Suppressor macrophage treated with lipopolysaccharide for 1 hour (primary cell): ENCODE measurements around the gene WDFY3.

Experiments
- DNase-seq, 3 donors: peaks; one replicate each; pipeline ENCODE4 v3.0.0-alpha.2; 2020 to 2022

WDFY3 gene

DNA sequence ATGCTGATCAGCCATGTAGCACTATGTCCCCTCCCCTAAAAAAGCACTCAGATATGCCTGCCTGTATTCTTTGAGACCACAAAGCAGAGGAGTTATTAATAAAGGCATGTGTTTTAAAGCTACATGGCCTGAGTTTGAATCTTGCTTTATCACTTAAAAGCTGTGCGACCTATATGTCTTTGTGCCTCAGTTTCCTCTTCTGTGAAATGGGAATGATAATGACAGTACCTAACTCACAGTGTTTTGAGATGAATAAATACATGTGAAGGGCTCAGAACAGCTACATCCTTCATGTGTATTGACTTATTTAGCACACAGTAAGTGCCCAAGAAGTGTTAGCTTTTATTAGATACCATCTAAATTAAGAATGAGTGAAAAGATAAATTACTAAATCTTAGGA is 180.0 kb downstream of the WDFY3 start:
- no peak for DNase-seq

DNA sequence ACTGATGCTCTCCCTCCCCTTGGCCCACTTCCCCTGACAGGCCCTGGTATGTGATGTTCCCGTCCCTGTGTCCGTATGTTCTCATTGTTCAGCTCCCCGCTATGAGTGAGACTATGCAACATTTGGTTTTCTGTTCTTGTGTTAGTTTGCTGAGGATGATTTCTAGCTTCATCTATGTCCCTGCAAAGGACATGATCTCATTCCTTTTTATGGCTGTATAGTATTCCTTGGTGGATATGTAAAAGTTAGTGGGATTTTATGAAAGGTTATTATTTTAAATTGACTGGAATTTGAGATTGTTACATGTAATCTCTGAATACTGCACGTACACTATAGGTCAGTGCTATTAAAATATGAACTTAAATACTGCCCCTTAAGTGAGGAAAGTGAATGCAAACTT is 184.0 kb downstream of the WDFY3 start:
- DNase-seq, result no peak

DNA sequence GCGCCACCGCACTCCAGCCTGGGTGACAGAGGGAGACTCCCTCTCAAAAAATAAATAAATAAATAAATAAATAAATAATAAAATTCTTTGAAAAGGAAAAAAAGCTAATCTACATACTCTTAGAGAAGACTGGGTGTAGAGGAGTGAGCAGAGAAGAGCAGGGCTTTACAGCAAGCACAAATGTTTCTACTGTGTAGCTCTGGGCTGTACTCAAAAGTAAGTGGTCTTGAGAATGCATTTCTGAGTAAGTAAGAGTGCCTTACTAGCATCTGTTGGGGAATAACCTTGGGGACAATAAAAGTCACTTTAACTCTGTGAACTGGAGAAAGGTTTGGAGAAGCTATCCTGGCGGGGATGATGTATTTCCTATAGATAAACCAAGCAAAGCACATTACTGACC is 185.8 kb downstream of the WDFY3 start:
- no peak for DNase-seq

DNA sequence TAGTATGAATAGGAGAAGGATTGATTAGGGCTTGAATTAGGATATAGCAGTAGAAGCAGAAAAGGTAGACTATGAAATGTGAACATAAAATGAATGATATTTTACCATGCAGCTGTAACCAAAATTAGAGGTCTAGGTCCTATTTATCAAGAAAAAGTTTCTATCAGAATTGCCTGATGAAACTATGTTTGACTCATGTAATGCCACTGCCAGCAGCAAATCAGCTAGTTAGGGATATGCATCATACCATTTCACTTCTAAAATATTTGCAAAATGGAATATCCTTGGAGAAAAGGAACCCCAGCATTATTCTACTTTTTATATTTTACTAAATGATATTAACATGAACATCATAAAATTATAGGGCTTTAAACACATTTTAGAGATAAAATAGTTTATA is 188.4 kb downstream of the WDFY3 start:
- DNase-seq, result no peak

DNA sequence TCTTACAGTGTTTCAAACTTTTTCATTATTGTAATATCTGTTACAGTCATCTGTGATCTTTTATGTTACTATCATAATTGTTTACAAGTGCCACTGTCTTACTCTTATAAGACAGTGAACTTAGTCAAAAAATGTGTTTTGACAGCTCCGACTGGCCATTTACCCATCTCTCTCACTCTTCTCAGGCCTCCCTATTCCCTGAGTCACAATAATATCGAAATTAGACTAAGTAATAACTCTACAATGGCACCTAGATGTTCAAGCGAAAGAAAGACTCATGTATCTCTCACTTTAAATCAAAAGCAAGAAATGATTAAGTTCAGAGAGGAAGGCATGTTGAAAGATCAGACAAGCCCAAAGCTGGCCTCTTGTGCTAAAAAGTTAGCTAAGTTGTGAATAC is 199.3 kb downstream of the WDFY3 start:
- DNase-seq, result no peak

DNA sequence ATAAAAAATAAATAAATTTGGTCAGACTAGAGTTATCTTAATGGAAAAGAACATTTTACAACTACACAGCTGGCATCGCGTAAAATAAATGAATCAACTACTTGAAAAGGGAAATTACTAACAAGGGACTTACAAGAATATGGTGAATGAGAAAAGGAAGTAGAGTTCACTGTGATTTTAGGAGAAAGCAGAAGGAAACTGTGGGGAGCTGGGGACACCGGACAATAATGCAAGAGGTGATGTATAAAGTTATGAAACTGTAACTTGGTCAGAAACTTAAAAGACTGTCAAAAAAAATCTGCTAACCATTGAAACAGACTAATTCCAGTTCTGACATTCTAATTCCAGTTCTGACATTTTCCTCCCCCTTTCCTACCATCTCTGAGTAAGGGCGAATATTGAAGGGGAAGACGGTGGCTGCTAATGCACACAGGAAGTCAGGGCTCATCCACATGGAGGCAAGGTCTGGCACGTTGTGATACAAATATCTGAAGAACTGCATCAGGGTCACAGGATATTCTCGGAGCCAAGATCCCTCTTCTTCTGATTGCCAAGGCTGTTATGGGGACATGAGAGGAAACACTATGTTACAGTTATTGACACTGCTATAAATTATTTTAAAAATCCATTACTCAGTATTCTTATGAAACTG is 213.0 kb downstream of the WDFY3 start:
- DNase-seq, result peak; percentile 66 to 92 (median 84)

DNA sequence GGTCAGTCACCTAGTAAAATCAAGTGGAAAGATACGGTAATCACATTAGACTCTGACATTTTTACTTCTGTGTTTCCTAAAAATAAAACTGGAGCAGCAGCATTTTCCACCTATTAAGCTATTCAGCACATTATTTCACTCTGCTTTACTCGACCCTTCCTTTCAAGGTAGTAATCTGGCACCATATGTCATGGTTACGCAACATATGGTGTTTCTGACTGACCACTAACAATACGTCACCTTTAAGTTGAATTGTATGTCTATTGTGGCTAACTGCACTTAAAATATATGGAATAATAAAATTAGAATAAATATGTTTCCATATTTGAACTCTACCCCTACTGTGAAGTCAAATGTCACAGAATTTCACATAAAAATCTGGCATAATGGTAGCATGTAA is 214.8 kb downstream of the WDFY3 start:
- DNase-seq, result peak in 1 of 3 donors; percentile 17

DNA sequence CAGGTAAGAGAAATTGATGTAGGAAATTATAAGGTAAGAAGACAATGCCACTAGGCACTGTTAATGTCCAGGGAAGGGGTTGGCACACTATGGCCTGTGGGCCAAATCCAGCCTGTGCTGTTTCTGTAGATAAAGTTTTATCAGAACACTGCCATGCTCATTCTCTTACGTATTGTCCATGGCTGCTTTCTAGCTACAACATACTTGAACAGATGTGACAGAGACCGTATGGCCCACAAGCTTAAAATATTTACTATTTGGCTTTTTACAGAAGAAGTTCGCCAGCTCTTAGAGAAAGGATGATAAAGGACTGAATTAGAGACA is 215.6 kb downstream of the WDFY3 start:
- no peak for DNase-seq

DNA sequence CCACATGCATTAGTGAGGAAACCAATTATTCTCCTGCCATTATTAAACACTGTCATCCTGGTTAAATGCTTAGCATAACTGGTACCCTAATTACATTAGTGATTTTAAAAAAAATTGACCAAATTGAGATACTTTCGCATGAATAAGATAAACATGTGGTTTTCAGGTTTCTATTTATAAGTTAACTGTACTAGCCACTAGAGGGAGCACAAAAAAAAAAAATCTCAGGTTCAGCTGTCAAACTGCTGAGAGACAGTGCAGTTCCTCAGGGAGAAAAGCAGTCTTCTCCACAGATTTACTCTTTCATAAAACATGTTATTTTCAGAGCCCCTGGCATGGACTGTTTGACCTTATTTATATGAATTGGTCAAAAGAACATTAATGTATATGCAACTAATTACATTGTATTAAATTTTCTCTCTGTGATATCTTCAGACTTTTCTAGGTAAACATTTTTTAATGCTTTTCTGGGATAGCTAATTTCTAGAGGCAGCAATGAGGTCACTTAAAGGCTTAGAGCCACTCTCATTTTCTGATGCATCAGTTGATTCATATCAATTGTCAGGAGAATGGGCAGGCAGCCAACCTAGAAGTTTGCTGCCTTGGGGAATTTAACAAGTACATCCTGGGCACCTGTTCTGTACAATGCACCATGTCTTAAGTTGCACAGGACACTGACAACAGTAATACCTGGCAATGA is 216.1 kb downstream of the WDFY3 start:
- peak; percentile 53 to 75 (median 68) for DNase-seq

DNA sequence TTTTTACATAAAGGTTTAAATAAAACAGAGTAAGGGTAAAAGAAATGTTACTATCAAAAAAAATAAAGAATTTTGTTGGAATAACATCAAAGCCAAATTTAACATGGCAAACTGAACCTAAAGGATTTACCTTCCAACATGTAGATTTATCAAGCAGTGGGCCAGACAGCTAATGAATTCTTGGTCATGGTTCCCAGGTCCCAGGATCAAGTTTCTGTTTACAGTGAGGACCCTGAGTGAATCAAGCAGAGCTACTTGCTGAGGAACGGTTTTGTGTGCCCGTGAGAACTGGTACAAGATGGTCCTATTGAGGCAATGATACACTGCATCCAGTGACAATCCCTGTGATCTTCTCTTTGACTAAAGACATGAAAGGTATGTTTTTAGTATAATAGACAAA is 226.4 kb downstream of the WDFY3 start:
- DNase-seq, result no peak

DNA sequence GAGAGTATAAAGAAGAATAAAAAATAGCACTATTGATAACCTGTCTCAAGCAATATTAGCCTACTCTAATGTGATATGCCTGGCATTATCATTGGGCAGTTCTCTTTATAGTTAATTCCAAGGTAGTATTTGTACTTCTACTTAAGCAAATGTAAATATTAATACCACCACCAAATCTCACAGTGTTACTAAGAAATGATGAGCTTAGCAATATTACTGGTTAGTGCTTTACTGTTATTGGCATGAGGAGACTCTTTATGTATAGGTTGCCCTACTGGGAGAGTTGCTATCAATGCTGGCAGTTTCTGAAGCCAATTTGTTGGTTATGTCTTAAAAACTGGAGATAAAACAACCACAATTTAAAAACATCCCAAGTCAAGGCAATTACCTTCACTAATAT is 227.9 kb downstream of the WDFY3 start:
- no peak for DNase-seq

DNA sequence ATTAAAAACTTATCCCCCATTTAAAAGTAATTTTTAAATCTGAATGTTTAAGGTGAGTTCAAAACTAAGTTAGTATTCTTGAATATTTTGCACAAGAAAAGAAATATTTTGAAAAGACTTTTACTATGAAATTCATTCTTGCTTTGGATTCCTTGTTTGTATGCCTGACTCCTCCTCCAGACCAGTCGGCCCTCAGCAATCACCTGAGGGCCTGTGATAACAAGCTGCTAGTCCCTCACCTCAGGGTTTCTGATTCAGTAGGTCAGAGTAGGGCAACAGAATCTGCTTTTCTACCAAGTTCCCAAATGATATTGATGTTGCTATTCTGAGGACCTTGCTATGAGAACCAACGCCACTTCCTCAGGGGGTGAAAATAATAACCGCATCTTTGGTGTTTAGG is 228.8 kb downstream of the WDFY3 start:
- no peak for DNase-seq

DNA sequence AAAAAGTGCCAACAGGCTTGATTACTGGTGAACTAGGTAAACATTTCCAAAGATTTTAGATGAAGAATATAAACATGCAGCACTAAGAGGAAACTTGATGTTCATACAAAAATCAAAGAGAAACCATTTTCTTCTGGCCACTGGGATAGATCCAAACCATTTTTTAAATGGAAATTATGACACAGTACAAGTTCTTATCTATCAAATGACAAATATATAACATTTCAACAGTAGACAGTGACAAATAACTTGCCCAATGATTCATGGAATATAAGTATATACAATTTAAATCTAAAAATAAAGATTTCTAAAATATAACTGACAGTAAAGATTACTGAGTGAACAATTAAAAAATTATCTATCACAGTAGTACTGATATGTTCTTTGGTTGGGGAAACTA is 232.5 kb downstream of the WDFY3 start:
- DNase-seq, result no peak

DNA sequence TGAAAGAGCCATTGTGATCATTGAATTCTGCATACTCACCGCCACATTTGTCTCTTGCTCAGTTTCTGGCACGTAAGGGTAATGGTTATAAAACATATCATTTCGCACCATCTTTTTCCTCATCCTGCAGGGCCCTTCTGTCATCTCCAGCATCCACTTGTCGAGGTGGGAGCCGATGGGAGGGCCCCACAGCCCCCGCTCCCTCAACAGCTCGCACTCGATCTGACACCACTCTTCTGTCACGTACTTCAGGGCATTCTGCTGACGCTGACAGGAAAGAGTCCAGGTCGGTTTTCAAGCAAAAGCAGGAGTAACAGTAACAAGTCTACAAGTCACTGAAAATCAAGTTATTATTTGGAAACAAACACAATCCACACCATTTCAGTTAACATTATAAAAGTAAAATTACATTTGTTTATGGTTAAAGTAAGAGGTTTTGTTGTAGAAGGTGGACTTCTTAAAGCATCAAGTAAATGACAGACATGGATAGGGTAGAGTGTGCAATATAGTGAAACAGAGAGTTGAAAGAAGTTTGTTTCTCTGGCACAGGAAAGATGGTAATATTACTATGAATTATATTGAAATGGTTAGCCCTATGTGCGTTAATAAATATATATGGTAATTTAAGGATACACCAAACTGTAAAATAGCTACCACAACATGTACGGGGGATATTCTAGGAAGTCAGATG is 233.0 kb downstream of the WDFY3 start:
- no peak for DNase-seq

DNA sequence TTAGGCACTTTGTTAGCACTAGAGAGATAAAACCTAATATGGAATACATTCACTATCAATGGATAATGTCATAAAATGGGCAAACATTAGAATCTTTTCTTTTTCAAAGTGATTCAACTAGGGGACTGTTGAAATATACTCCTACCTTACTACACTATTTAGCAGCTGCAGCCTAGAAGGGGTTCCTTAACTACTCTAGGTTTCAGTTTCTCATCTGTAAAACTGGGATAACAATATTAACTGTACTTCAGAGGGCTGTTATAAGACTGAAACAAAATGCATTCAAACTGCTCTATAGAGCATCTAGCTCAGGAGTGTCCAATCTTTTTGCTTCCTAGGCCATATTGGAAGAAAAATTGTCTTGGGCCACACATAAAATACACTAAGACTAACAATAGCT is 236.1 kb downstream of the WDFY3 start:
- DNase-seq, result no peak

DNA sequence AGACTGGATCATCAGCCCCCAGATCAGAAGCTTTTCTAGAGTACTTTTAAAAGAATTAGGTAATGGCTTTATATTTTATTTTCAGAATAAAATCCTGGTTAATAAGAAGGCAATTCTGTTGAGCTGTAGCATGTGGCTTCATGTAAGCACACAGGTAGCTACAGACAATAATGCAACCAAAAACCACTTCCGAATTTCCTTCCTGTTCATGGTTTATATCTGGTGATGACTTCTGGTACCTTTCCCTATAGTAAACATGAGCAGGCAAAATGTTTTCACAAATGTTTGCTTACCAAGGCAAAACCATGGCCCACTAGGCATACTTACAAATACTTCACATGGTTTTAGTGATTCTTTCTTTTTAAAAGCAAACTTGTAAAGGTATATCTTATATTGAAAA is 239.0 kb downstream of the WDFY3 start:
- DNase-seq, result no peak

DNA sequence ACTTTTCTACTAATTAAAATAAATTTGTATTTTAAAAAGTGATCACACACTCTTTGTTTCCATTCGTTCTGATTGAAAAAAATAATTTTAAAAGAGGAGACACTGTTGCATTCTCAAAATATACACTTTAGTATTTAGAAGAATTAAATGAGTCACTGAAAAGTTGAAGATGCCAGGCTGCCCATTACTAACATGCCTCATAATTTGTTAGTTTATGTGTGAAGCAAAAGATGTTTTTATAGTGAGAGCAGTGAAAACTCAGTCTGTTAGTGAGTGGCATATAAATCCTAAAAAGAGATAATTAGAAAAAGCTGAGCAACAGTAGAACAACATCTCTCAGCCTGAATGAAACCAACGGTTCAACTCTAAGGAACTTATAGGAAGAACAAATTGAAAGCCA is 240.1 kb downstream of the WDFY3 start:
- no peak for DNase-seq

DNA sequence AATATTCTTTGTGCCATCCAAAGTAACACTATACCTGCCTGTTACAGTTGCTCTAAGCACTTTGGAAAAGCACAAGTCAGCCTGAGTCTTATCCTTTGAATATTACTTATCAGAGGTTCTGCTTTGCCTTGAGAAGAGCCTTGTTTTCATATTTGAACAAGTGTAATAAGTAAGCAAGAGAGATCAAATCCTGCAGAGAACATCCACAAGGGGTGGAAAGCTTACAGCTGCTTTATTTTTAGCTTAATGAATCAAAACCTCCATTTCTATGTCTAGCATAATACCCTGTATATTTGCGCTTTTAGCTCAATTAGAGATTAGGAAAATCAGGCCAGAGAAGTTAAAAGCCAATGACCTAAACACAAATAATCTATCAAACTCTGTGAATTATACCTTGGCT is 243.8 kb downstream of the WDFY3 start:
- no peak for DNase-seq

DNA sequence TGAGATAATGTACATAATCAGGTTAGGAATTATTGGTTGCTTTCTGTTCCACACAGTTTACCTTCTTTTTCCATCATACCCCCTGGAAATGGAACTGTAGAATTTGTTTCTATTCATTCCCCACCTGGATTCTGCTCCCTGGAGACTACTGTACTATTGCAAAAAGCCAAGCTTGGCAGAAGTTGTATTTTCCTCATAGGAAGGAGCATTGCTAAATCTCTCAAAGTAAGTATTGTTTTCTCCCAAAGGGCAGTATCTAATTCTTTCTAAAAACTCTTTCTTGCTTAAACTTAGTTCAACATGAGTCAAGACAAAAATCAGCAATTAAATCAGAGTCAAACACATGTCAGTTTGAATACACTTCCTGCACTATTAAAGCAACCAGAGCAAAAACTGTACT is 247.4 kb downstream of the WDFY3 start:
- no peak for DNase-seq

DNA sequence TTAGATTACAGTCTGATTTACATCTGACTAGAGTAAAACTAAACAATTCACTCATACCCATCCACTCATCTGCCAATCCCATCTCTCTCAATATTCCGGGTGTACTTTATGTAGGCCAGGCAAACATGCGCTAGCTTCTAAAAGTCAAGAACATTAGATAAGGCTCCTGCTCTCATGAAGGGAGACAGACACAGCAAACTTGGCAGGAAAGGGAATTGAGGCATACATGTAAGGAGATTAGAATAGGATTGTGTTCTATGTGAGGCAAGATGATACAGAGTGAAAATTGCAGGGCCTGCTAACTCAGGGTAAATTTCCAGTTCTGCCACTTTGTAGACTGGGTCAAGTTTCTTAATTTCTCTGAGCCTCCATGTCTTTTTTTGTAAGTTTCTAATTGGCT is 247.8 kb downstream of the WDFY3 start:
- DNase-seq, result no peak

DNA sequence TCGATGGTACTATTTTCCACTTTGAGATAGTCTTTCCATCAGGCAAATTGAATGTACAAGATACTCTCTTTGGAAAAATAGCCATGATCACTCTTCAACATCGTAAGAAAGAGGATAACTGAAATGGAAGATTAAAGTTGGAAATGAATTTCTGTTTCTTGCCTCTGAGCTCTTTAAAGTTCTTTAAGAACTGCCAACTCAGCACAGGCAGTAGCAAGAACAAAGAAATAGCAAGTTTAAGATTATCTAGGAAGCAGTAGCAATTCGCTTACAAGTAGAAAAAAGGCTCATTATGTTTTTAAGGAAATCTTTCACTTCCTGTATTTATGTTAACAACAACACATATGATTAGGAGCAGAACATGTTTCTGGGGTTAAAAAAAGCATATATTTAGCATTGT is 255.9 kb downstream of the WDFY3 start:
- DNase-seq, result no peak

DNA sequence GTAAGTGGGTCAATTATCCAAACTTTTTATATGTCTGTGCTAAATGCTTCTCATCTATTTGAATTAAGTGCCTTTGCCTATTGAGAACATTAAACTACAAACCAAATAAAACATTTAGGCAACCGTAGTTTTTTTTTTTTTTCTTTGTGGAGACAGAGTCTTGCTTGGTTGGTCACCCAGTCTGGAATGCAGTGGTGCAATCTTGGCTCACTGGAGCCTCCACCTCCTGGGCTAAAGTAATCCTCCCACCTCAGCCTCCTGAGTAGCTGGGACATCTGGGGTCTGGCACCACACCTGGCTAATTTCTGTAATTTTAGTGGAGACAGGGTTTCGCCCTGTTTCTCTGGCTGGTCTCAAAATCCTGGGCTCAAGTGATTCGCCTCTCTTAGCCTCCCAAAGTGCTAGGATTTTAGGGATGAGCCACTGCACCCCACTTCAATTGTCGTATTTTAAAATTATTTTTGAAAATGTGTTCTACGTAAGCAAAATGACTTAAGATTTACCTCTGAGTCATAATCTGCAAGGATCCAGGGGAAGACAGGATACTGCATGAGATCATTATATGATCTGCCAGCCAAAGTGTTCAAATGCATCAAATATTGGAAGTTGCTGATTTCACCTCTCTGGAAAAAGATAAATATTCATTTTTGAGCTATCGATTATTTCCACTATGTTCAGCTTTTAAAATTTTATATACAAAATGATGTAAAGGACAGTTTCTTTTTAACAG is 257.9 kb downstream of the WDFY3 start:
- DNase-seq, result no peak

DNA sequence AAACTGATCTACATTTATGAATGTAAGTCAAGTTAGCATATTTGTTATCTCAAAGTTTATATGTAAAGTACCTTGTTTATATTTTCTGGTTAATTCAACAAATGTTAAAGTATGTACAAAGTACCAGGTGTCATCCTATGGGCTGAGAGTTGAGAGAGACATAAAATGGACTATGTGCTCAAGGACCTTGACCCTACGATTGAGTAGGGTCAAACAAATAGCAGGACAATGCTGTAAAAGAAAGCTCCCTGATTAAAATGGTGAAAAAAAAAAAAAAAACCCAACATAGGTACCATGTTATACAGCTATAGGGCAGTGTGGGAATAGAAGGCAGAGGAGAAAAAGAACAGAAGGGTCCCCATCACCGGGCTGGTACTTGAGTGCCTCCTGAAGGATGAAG is 260.2 kb downstream of the WDFY3 start:
- DNase-seq, result no peak
